ENCODE results near the gene UCKL1.
"Not testable (repeated sequence)": the region's sequence is repeated elsewhere in the genome, so short reads cannot be mapped to it uniquely, and the experiment has no call there.

Gene UCKL1

GRCh38 chr20:63917811-63918210 lies 38.4 kb downstream of the UCKL1 start:
- no peak for DNase-seq (ENCODE audit: low read depth)
- TF ChIP-seq POLR2A (IDR thresholded peaks at IDR 0.05; ENCODE audit: extremely low read depth, insufficient read length) (no peak), CTCF (IDR thresholded peaks at IDR 0.05; ENCODE audit: low read depth, low read length) (no peak), MYC (IDR thresholded peaks at IDR 0.05; ENCODE audit: low read depth, low read length) (no peak), MAX (IDR thresholded peaks at IDR 0.05; ENCODE audit: low read depth, low read length) (no peak)
- H3K4me3 ChIP-seq (ENCODE audit: low read depth, low read length), result no peak overlapping the region

- not testable (repeated sequence) for DNase-seq (ENCODE audit: low read depth)
These were observed 39.8 kb downstream of the UCKL1 start for GRCh38 chr20:63916371-63916939.

GRCh38 chr20:63915471-63915870 lies 40.7 kb downstream of the UCKL1 start:
- TF ChIP-seq POLR2A (IDR thresholded peaks at IDR 0.05; ENCODE audit: extremely low read depth, insufficient read length), result no peak
- no peak for TF ChIP-seq MAX (IDR thresholded peaks at IDR 0.05; ENCODE audit: low read depth, low read length)
- no peak for TF ChIP-seq MYC (IDR thresholded peaks at IDR 0.05; ENCODE audit: low read depth, low read length)
- TF ChIP-seq CTCF (IDR thresholded peaks at IDR 0.05; ENCODE audit: low read depth, low read length), result no peak
- no peak overlapping the region for H3K4me3 ChIP-seq (ENCODE audit: low read depth, low read length)
- no peak for DNase-seq (ENCODE audit: low read depth)

More at GRCh38 chr20:63916371-63916939, 39.8 kb downstream of the UCKL1 start:
- not testable (repeated sequence) for H3K4me3 ChIP-seq (ENCODE audit: low read depth, low read length)

GRCh38 chr20:63913768-63914167 lies 42.4 kb downstream of the UCKL1 start:
- H3K4me3 ChIP-seq (ENCODE audit: low read depth, low read length), result no peak overlapping the region
- TF ChIP-seq MYC (IDR thresholded peaks at IDR 0.05; ENCODE audit: low read depth, low read length) (no peak), MAX (IDR thresholded peaks at IDR 0.05; ENCODE audit: low read depth, low read length) (no peak)
- DNase-seq (ENCODE audit: low read depth), result no peak

GRCh38 chr20:63911176-63911575 lies 45.0 kb downstream of the UCKL1 start:
- no peak for TF ChIP-seq POLR2A (IDR thresholded peaks at IDR 0.05; ENCODE audit: extremely low read depth, insufficient read length)
- DNase-seq (ENCODE audit: low read depth), result no peak

GRCh38 chr20:63908008-63908682 lies 48.1 kb downstream of the UCKL1 start:
- no peak for TF ChIP-seq MYC (IDR thresholded peaks at IDR 0.05; ENCODE audit: low read depth, low read length)
- TF ChIP-seq POLR2A (IDR thresholded peaks at IDR 0.05; ENCODE audit: extremely low read depth, insufficient read length), result no peak
- no peak for DNase-seq (ENCODE audit: low read depth)
- no peak overlapping the region for H3K4me3 ChIP-seq (ENCODE audit: low read depth, low read length)

More at GRCh38 chr20:63911176-63911575, 45.0 kb downstream of the UCKL1 start:
- H3K4me3 ChIP-seq (ENCODE audit: low read depth, low read length), result no peak overlapping the region

- TF ChIP-seq MYC (IDR thresholded peaks at IDR 0.05; ENCODE audit: low read depth, low read length), result 0 out of 2 replicates have a peak, but pooled peaks have one; percentile 23
- no peak for TF ChIP-seq CTCF (IDR thresholded peaks at IDR 0.05; ENCODE audit: low read depth, low read length)
- peak; percentile 87 for DNase-seq (ENCODE audit: low read depth)
- H3K4me3 ChIP-seq (ENCODE audit: low read depth, low read length), result peak overlapping the region; percentile 27
These were observed 52.2 kb downstream of the UCKL1 start for GRCh38 chr20:63903796-63904561.

GRCh38 chr20:63900413-63900812 lies 55.8 kb downstream of the UCKL1 start:
- TF ChIP-seq MAX (IDR thresholded peaks at IDR 0.05; ENCODE audit: low read depth, low read length), result 0 out of 2 replicates have a peak, but pooled peaks have one; percentile 14
- no peak for TF ChIP-seq MYC (IDR thresholded peaks at IDR 0.05; ENCODE audit: low read depth, low read length)
- no peak for TF ChIP-seq POLR2A (IDR thresholded peaks at IDR 0.05; ENCODE audit: extremely low read depth, insufficient read length)
- peak overlapping the region; percentile 30 for H3K4me3 ChIP-seq (ENCODE audit: low read depth, low read length)
- peak; percentile 70 for DNase-seq (ENCODE audit: low read depth)

Measured in NB4 (cell line).